Immature natural killer cell (primary cell): ENCODE data around the gene ARHGAP32. TPM values are rescaled to one million over a fixed set of nuclear protein-coding genes. Genes with fewer than 3 reads are reported as not detected.

ENCODE experiments used
- DNase-seq, 3 donors: peaks; one replicate each; pipeline ENCODE4 v3.0.0; 2022; ENCODE audit warnings: mixed read lengths in 1 of 3
- H3K27ac Mint-ChIP-seq, 6 donors: one replicate each; pipeline ENCODE4 v1.8.0; 2020; ENCODE audit warnings: mixed read lengths in 6 of 6, mild to moderate bottlenecking in 5 of 6, inconsistent platforms in 4 of 6, moderate library complexity in 3 of 6
- H3K27me3 Mint-ChIP-seq, 3 donors: one replicate each; pipeline ENCODE4 v1.8.0; 2020 to 2021; ENCODE audit warnings: low read depth in 3 of 3, mild to moderate bottlenecking in 3 of 3, mixed read lengths in 3 of 3, moderate library complexity in 3 of 3, inconsistent platforms in 1 of 3
- H3K36me3 Mint-ChIP-seq, 3 donors: one replicate each; pipeline ENCODE4 v1.8.0; 2020; ENCODE audit warnings: mixed read lengths in 3 of 3, inconsistent platforms in 2 of 3, mild to moderate bottlenecking in 2 of 3
- H3K4me1 Mint-ChIP-seq, 2 donors: one replicate each; pipeline ENCODE4 v1.8.0; 2020; ENCODE audit warnings: inconsistent platforms in 2 of 2, mild to moderate bottlenecking in 2 of 2, mixed read lengths in 2 of 2, moderate library complexity in 1 of 2
- H3K4me3 Mint-ChIP-seq, 5 donors: one replicate each; pipeline ENCODE4 v1.8.0; 2020; ENCODE audit warnings: mild to moderate bottlenecking in 5 of 5, mixed read lengths in 5 of 5, inconsistent platforms in 3 of 5, moderate library complexity in 3 of 5
- H3K9me3 Mint-ChIP-seq, 6 donors: one replicate each; pipeline ENCODE4 v1.8.0; 2020; ENCODE audit warnings: mild to moderate bottlenecking in 6 of 6, mixed read lengths in 6 of 6, inconsistent platforms in 4 of 6, moderate library complexity in 3 of 6
- polyA plus RNA-seq, 3 donors: library from polyadenylated mRNA; unstranded; fragments of 300-500 nt; fragmentation: Illumina TruSeq; gene quantifications; one replicate each; pipeline ENCODE4 v1.2.3, GENCODE V29; 2021

ARHGAP32 gene
- polyA plus RNA-seq, 3 donors from 2014 or later = 0.23 to 1.8 (median 0.69) TPM

- H3K9me3 Mint-ChIP-seq = no peaks in the 10 kb centered on the region
- no peak overlapping the region for H3K27ac Mint-ChIP-seq
- no peak overlapping the region for H3K4me3 Mint-ChIP-seq
Measured at GRCh38 chr11:128933481-128934178, 258.5 kb downstream of the ARHGAP32 start.

GRCh38 chr11:128931668-128932067, 260.5 kb downstream of the ARHGAP32 start:
- Mint-ChIP-seq H3K9me3 (no peaks in the 10 kb centered on the region), H3K4me1 (peaks cover 12% of the 10 kb centered on the region in 2 donors), H3K27me3 (peaks cover 4 to 8% (median 6%) of the 10 kb centered on the region in 3 donors), H3K27ac (no peak overlapping the region), H3K36me3 (peaks cover 0 to 3% (median 0%) of the 10 kb centered on the region in 3 donors), H3K4me3 (no peak overlapping the region)
- no peak for DNase-seq

More at GRCh38 chr11:128933481-128934178, 258.5 kb downstream of the ARHGAP32 start:
- peaks cover 4 to 8% (median 4%) of the 10 kb centered on the region in 3 donors for H3K27me3 Mint-ChIP-seq
- H3K4me1 Mint-ChIP-seq = peaks cover 3 to 4% of the 10 kb centered on the region in 2 donors
- peaks cover 0 to 3% (median 0%) of the 10 kb centered on the region in 3 donors for H3K36me3 Mint-ChIP-seq
- no peak for DNase-seq

- Mint-ChIP-seq H3K4me3 (no peak overlapping the region), H3K27ac (no peak overlapping the region), H3K9me3 (no peaks in the 10 kb centered on the region), H3K4me1 (peaks cover 12% of the 10 kb centered on the region in 2 donors), H3K27me3 (peaks cover 3 to 8% (median 6%) of the 10 kb centered on the region in 3 donors), H3K36me3 (peaks cover 0 to 3% (median 0%) of the 10 kb centered on the region in 3 donors)
- no peak for DNase-seq
Measured at GRCh38 chr11:128931066-128931465, 261.1 kb downstream of the ARHGAP32 start.

- H3K4me3 Mint-ChIP-seq = no peak overlapping the region
- no peaks in the 10 kb centered on the region for H3K9me3 Mint-ChIP-seq
- DNase-seq = no peak
- no peak overlapping the region for H3K27ac Mint-ChIP-seq
- H3K36me3 Mint-ChIP-seq = peaks cover 0 to 3% (median 0%) of the 10 kb centered on the region in 3 donors
- H3K27me3 Mint-ChIP-seq = peaks cover 3 to 10% (median 6%) of the 10 kb centered on the region in 3 donors
- peaks cover 12% of the 10 kb centered on the region in 2 donors for H3K4me1 Mint-ChIP-seq
Measured at GRCh38 chr11:128929991-128930390, 262.1 kb downstream of the ARHGAP32 start.

- no peak for DNase-seq
- no peak overlapping the region for H3K4me3 Mint-ChIP-seq
- H3K4me1 Mint-ChIP-seq = peaks cover 12% of the 10 kb centered on the region in 2 donors
- no peak overlapping the region for H3K27ac Mint-ChIP-seq
- H3K27me3 Mint-ChIP-seq = peaks cover 3 to 10% (median 6%) of the 10 kb centered on the region in 3 donors
- H3K9me3 Mint-ChIP-seq = no peaks in the 10 kb centered on the region
- peaks cover 0 to 3% (median 0%) of the 10 kb centered on the region in 3 donors for H3K36me3 Mint-ChIP-seq
Measured at GRCh38 chr11:128929468-128929867, 262.7 kb downstream of the ARHGAP32 start.

- peak overlapping the region; percentile 19 to 74 (median 34) for H3K27ac Mint-ChIP-seq
- H3K36me3 Mint-ChIP-seq = peaks cover 0 to 3% (median 0%) of the 10 kb centered on the region in 3 donors
Measured at GRCh38 chr11:128928400-128928799, 263.7 kb downstream of the ARHGAP32 start.

GRCh38 chr11:128927683-128928336, 264.3 kb downstream of the ARHGAP32 start:
- H3K27ac Mint-ChIP-seq = peak overlapping the region in 3 of 6 donors; percentile 19 to 74 (median 62)
- H3K9me3 Mint-ChIP-seq = no peaks in the 10 kb centered on the region
- peak overlapping the region in 2 of 5 donors; percentile 74 to 76 for H3K4me3 Mint-ChIP-seq
- peaks cover 0 to 3% (median 0%) of the 10 kb centered on the region in 3 donors for H3K36me3 Mint-ChIP-seq
- peaks cover 4 to 12% (median 10%) of the 10 kb centered on the region in 3 donors for H3K27me3 Mint-ChIP-seq
- peaks cover 12% of the 10 kb centered on the region in 2 donors for H3K4me1 Mint-ChIP-seq
- DNase-seq = no peak

More at GRCh38 chr11:128928400-128928799, 263.7 kb downstream of the ARHGAP32 start:
- Mint-ChIP-seq H3K4me1 (peaks cover 12% of the 10 kb centered on the region in 2 donors), H3K4me3 (peak overlapping the region; percentile 22 to 76 (median 51)), H3K27me3 (peaks cover 4 to 11% (median 10%) of the 10 kb centered on the region in 3 donors), H3K9me3 (no peaks in the 10 kb centered on the region)
- peak; percentile 39 to 57 (median 45) for DNase-seq

GRCh38 chr11:128927108-128927461, 265.0 kb downstream of the ARHGAP32 start:
- no peaks in the 10 kb centered on the region for H3K9me3 Mint-ChIP-seq
- H3K4me1 Mint-ChIP-seq = peaks cover 12% of the 10 kb centered on the region in 2 donors
- H3K36me3 Mint-ChIP-seq = peaks cover 0 to 3% (median 0%) of the 10 kb centered on the region in 3 donors
- no peak for DNase-seq
- H3K27ac Mint-ChIP-seq = no peak overlapping the region
- H3K4me3 Mint-ChIP-seq = peak overlapping the region in 1 of 5 donors; percentile 2
- H3K27me3 Mint-ChIP-seq = peaks cover 4 to 13% (median 10%) of the 10 kb centered on the region in 3 donors

GRCh38 chr11:128926437-128927107, 265.6 kb downstream of the ARHGAP32 start:
- H3K4me3 Mint-ChIP-seq = no peak overlapping the region
- H3K36me3 Mint-ChIP-seq = peaks cover 0 to 3% (median 0%) of the 10 kb centered on the region in 3 donors
- no peaks in the 10 kb centered on the region for H3K9me3 Mint-ChIP-seq
- no peak for DNase-seq
- H3K4me1 Mint-ChIP-seq = peaks cover 12% of the 10 kb centered on the region in 2 donors
- peaks cover 4 to 17% (median 10%) of the 10 kb centered on the region in 3 donors for H3K27me3 Mint-ChIP-seq
- H3K27ac Mint-ChIP-seq = no peak overlapping the region

GRCh38 chr11:128926000-128926399, 266.1 kb downstream of the ARHGAP32 start:
- peaks cover 6 to 17% (median 10%) of the 10 kb centered on the region in 3 donors for H3K27me3 Mint-ChIP-seq
- H3K27ac Mint-ChIP-seq = no peak overlapping the region
- peaks cover 0 to 2% (median 0%) of the 10 kb centered on the region in 3 donors for H3K36me3 Mint-ChIP-seq
- peaks cover 12% of the 10 kb centered on the region in 2 donors for H3K4me1 Mint-ChIP-seq
- H3K9me3 Mint-ChIP-seq = no peaks in the 10 kb centered on the region
- no peak overlapping the region for H3K4me3 Mint-ChIP-seq
- DNase-seq = no peak

GRCh38 chr11:128925250-128925600, 266.9 kb downstream of the ARHGAP32 start:
- Mint-ChIP-seq H3K36me3 (no peaks in the 10 kb centered on the region), H3K4me1 (peaks cover 12% of the 10 kb centered on the region in 2 donors), H3K27me3 (peaks cover 7 to 17% (median 15%) of the 10 kb centered on the region in 3 donors), H3K4me3 (no peak overlapping the region), H3K27ac (no peak overlapping the region), H3K9me3 (no peaks in the 10 kb centered on the region)
- DNase-seq = no peak

- Mint-ChIP-seq H3K27ac (no peak overlapping the region), H3K36me3 (no peaks in the 10 kb centered on the region), H3K4me3 (no peak overlapping the region), H3K27me3 (peaks cover 5 to 17% (median 11%) of the 10 kb centered on the region in 3 donors), H3K9me3 (no peaks in the 10 kb centered on the region), H3K4me1 (peaks cover 12% of the 10 kb centered on the region in 2 donors)
- DNase-seq = no peak
Measured at GRCh38 chr11:128924510-128925249, 267.4 kb downstream of the ARHGAP32 start.

- H3K27me3 Mint-ChIP-seq = peaks cover 7 to 20% (median 8%) of the 10 kb centered on the region in 3 donors
- H3K36me3 Mint-ChIP-seq = no peaks in the 10 kb centered on the region
- H3K27ac Mint-ChIP-seq = no peak overlapping the region
- H3K4me1 Mint-ChIP-seq = peaks cover 12 to 17% of the 10 kb centered on the region in 2 donors
- DNase-seq = no peak
- no peak overlapping the region for H3K4me3 Mint-ChIP-seq
- H3K9me3 Mint-ChIP-seq = no peaks in the 10 kb centered on the region
Measured at GRCh38 chr11:128924104-128924503, 268.0 kb downstream of the ARHGAP32 start.
